NCI-H82 treated with DMSO at 0.1 percent for 48 hours (cell line): ENCODE measurements around the gene MCAM.

Experiments
- DNase-seq: peaks from one replicate; lab custom pipeline; 2025; ENCODE audit not compliant: unreplicated experiment; lab: John Stamatoyannopoulos, UW

The MCAM gene

DNA sequence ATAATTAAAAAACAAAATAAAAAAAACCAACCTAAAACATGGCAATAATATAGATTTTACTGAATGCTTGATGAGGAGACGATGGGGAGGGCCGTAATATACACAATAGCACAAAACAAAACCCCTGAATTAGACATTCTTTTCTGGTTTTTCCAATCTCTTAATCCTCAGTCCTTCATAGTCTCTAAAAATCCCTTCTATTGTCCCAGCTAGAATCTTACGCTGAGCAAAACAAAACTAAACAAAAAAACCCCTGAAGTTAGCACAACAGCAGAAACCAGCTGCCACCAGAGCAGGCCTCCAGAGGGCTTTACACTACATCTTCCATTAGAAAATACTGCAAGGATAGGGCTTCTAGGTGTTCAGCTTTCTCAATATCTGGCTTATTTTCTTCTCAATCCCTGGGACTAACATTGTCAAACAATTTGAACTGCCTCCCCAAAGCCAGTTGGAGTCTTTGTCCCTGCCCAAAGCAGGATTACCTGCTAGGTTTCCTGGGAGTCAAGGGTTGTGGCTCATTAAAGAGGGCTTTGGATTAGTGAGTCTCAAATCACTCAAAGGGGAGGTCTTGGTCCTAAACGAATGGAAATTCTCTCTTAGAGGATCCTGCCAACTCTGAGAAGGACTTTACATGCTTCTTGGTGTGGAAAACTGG is 15.3 kb upstream of the MCAM start:
- DNase-seq, result peak; percentile 38

DNA sequence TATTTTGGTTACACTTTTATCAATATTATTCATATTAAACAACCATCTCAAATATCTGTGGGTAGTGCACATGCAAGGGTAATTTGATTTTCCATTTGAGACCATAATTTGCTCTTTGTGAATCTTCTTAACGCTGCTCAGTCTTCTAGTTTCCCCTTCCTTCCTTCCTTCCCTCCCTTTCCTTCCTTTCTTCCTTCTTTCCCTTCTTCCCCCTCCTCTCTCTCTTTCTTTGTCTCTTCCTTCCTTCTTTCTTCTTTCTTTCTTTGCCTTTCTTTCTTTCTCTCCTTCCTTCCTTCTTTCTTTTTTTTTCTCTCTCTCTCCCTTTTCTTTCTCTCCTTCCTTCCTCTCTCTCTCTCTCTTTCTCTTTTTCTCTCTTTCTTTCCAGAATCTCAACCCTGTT is 13.3 kb upstream of the MCAM start:
- DNase-seq, result no peak

DNA sequence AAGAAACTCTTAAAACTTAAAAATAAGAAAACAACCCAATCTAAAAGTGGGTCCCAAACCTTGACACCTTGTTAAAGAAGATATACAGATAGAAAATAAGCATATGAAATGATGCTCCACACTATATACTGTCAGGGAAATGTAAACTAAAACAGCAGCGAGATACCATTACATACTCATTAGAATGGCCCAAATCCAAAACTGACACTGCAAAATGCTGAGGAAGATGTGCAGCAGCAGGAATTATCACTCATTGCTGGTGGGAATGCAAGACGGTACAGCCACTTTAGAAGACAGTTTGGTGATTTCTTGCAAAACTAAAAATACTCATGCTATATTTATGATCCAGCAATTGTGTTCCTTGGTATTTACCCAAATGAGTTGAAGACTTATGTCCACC is 12.4 kb upstream of the MCAM start:
- DNase-seq, result no peak

DNA sequence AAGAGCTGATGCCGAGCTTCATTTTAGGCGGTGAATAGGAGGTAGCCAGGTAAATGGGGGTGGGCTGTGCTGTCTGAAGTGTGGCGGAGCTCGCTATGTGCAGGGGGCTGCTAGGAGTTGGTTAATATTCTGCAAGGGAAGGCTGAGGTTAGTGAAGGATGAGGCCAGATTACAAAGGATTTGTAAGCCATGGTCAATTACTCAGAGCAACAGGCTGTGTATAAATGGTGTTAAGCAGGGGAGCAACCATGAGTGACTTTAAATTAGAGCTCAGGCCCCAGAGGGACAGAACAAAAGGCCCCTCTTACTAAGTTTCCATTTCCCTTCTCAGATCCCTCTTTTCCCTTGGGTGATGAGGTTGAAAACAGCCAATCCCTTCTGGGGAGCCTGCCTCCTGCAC is 7.3 kb upstream of the MCAM start:
- peak; percentile 58 for DNase-seq

DNA sequence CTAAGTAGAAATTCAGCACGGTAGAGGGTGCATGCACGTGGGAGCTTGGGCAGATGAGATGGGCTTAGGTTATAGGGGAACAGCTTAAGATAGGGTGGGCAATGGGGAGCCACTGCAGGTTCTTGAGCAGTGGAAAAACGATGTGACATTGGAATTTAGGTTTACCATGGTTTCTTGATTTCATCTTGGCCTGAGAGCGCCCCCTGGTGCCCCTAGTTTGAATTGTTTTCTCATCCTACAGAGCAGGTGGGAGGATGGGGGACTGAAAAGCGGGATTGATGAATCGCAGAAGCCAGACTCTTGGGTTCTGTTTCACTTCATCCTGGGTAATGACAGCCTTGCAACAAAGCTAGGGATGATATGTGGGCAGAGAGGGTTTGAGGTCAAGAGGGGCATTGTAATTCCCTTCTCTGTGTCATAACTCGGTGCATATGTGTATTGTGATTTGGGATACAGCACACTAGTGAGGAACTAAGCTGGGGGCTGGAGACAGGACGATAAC is 6.7 kb upstream of the MCAM start:
- peak; percentile 35 for DNase-seq

DNA sequence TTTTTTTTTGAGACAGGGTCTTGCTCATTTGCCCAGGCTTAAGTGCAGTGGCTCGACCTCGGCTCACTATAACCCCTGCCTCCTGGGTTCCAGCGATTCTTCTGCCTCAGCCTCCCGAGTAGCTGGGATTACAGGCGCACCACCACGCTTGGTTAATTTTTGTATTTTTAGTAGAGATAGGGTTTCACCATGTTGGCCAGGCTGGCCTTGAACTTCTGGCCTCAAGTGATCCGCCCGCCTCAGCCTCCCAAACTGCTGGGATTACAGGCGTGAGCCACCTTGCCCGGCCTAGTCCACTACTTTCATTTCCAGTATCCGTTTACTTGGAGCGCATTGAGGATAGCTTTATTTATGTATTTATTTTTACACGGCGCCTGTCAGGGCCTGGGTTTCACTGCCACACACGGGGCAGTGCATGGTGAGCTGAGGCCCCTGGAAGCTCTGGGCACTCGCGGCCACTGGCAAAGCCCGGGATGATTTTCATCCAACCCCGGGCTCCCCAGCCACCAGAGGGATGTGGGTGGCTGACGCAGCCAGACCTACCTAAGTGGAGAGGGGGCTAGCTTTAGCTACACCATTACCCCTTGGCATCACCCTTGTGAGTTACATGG is 6.1 kb upstream of the MCAM start:
- no peak for DNase-seq

DNA sequence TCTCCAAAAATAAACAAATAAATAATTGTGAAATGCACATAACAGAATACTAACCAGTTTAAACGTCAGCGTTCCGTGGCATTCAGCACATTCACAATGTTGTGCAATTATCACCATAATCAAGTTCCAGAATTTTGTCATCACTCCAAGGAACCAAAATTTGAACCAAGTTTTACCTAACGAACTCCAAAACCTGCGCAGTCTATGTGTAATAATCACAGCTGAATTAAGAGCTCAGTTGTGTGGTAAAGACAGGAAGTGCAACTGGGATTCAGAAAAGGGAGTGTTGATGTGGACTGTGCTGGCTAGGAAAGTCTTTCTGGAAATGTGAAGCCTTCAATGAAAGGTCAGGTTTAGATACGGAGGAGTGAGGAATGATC is 5.4 kb upstream of the MCAM start:
- no peak for DNase-seq

DNA sequence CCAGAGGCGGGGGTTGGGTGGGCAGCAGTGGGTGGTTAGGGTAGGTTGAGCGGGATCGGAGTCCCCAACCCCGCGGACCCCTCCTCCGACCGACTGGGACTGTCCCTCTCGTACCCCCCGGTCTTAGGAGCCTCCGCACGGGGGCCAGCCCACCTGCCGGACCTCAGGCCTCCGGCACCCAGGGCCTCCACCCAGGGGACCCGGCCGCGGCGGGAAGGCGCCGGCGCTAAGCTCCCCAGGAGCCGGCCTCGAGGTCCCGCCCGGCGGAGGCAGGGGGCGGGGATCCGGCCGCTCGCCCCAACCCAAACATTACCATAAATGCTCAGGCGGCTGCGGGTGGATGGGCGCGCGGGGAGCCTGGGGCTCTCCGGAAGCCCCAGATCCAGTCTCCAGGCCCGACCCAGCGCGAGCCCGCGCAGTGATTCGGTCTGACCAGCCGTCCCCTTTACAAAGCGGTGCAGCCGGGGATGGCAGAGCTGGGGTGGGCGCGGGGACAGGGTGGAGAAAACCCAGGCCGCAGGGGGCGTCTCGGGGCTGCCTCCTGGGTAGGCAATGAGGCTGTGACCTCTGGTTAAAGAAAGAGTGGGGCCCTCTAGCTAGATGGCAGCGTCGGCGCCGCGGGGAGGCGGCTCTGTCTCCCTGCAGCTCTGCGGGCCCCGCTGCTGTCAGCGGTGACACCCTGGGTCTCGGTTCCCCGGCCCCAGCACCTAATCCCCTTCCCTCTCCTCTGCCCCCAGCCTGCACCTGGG is 4.0 kb upstream of the MCAM start:
- DNase-seq, result no peak

DNA sequence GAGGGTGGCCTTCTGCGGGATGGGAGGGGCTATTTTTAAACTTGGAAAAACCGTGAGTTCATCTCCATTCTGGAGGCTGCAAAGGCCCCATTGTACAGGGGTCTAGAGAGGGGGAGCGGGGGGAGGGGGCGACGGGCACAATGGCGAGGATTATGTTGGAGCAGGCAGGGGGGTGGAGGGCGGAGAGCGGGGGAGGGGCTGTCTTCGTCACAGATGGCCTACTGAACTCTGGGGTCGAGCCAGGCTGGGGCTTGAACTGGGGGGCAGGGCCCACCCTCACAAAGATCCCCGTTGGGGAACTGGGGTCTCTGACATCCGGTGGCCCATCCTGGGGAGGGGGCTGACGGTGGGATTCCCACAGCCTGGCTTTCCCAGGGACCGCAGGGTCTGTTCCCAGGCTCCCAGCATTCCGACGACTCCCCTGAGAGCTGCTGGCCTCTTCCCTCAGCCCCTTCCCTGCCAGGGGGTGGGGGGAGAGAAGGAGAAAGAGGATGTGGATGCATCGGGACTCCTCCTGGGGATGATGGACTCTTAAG is 3.4 kb upstream of the MCAM start:
- DNase-seq, result peak; percentile 53

DNA sequence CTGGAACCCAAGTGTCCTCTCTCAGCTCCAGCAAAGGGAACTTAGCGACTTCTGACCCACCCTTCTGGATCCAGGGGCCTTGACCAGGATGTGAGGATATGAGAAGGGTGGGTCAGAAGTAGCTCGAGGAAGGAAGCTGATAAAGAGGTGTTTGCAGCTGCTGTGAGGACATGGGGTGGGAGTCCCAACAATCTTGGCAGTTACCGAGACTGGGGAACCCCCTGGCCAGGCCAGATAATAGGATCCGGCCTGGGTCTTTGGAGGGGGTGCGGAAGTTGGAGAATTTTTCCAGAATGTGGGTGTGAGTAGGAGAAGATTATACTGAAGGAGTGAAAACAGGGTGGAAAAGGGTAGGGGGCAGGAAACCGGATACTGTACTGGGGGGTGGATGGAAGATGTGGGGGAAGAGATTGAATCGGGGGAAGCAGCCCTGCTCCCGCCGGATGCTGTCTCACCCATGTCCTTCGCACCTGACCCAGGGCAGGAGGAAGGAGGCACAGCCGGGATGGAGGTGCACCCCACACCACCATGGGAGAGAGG is 2.8 kb upstream of the MCAM start:
- no peak for DNase-seq

DNA sequence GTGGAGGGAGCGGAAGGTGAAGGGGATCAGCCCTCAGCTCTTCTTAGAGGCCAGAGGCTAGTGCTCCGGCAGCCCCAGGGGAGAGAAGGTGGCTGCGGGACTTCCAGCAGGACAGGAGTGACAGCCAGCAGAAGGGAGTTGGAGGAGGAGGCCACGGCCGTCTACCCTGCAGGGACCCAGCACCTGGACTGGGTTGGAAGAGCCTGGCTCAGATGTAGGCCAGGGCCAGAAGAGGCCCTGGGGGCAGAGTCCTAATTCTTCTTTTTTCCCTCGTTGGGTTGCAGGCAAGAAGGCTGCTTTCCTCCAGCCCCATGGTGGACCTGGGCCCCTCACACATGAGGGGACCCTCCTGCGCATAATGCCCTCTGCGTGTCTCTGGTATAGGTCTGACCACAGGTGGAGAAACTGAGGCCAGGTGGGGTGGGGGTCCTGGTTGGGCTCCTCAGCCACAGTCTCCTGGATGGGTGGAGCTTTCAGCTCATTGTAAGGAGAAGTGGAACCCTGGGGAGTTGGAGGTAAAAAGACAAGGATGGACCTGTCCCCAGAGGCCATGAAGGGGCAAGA is 2.3 kb upstream of the MCAM start:
- DNase-seq, result no peak

DNA sequence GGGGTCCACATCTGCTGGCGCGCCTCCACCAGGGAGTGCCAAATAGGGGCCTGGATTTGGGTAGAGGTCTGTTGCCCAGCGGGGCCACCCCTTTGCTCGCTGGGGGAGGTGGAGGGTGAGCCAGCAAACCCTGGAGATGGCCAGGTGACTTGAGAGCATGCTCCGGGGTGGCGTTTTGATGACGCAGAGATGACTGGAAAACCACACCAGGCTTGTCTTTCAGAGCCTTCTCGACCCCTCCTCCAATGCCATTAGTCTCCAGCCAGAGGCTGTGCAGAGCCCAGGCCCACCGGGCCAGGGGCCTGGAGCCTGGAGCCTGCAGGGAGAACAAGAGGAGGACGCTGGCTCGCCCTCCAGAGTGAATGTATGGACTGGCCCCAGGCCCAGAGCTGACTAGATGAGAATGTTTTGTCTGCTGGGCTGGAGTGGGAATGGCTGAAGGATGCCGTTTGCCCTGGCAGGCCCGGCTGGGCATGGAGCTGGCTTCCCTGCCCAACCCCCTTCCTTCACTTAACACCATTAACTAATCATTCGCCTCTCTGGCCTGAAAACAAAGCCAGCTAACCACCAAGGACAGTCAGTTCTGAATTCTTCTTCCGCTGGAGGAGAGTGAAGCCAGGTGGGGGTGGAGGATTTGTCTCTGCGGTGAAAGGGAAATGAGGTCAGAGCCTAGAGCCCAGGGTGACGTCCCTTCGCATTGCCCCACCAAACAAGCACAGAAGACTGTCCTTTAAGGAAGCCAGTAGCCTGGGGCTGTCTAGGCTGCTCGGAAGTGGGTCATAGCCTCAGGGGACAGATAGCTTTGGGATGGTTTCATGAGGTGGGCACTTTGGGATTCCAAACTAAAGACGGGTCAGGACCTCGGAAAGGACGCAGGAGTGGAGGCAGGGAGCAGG is 1.6 kb upstream of the MCAM start:
- DNase-seq, result no peak

DNA sequence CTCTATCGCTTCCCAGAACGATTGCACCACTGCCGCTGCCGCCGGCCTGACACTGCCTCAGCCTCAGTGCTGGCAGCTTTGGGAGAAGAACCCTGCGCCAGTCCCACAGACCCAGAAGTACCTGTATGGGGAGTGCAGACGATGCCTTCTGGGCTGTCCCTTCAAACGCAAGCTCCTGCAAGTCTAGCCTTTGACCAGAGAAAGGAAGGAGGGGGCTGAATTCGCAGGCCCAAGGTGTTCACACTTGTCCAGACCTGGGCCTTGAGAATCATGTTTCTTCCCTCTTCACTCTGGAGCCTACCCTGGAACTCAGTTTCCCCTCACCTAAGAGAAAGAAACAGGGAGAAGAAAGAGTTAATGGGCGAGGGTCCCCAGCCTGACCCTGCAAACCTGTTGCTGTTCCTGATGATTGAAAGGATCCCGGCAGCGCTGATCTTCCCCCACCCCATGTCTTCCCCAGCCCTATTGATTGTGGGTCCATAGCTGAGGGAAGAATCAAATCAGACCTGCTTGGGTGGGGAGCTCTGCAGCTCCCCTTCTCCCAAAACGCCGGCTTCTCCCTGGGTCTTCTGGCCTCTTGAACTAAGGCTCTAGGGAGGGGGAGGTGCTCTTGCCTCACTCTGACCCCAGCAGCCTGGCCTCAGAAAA is 786 bp upstream of the MCAM start:
- DNase-seq, result no peak

DNA sequence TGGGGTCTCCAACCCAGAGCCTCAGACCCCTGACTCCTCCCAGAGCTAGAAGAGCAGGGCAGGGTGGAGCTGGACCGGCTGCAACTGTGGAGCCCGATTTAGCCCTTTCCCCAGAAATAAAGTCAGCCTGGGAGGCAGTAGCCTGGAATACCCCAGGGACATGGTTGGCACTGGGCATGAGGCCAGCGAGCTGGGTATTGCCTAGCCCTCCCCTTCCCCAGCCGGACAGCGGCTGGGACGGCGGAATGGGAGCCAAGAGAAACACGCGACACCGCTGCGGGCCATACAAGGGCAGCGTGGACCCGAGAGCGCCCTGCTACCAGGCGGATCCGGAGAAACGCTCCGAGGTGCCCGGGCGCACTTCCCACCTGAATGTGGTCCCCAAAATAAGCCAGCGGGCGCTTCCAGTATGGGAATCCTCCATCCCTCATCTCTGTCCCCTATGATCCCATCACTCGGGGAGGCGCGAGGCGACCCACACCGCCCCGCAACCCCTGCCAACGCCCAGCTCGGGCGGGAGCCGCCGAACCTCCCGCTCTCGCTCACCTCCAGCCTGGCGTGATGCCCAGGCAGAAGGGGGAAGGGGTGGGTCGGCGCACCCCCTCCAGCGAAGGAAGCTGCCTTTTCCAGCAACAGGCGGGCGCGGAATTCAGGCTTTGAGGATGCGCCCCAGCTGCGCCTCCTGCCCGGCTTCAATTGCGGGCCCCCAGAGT is 758 bp downstream of the MCAM start:
- DNase-seq, result no peak

DNA sequence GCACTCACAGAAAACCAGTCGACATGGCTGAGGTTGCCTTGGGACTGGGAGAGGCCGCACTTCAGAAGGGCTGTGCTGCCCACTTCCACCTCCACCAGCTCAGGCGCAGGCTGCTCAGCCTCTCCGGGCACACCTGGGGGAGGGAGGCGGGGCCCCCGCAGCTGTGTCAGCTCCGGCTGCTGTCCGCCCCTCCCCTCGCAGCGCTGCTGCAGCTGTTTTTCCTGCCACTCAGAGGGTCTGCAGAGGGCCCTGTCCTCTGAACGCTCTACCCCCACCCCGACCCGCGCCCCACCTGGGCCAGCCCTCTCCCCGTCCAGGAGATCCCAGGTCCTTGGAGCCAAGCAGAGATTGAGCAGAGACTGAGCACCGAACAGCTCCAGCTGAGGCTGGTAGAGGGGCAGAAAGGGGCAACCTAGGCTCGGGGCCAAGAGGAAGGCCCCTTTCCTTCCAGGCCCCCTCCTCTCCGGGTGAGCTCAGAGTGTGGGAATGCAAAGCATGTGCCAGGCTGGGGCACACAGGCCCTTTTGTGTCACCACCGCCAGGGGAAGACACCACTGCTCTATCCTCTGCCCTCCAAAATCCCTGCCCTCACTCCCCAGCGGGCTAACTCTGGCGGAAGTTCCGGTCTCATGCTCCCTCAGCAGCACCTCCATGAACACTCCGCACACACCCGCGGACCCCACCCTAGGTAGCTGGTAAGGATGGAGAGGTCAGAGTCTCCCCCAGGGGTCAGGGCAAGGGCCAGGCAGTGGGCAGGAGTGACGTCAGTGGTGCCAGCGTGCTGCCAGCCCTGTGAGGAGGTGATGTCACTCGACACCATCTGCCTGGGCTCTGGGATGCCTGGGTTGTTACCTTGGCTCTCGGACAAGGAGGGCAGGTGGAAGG is 1.6 kb downstream of the MCAM start:
- DNase-seq, result no peak

DNA sequence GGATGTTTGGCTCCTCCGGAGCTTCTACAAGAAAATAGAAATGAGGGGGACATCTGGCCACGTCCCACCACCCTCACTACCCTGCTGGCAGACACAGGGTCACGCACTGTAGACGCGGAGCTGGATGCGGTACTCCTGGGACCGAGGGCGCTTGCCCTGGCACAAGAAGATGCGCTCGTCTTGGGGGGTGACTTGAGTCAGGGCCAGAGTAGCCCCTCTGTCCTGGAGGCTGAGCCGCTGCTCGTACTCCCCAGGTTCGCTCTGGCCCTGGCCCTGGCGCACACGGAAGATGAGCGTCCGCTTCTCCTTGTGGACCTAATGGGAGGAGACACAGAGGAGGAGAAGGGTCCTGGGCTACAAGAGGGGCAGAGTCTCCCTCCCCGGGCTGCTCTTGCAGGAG is 2.2 kb downstream of the MCAM start:
- no peak for DNase-seq

DNA sequence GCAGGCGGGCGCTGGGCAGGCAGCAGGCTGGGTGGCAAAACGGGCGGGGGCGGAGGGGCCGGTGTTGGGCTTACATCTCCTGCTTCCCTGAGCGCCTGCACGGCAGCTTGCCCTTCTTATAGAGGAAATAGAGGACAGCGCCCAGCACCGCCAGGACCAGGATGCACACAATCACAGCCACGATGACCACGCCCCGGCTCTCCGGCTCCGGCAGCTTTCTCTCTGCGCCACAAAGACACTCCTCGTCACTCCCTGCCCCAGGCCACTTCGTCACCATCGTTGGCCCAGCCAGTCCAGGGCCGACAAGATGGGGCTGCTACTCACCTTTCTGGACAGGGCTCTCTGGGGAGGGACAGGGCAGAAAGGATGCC is 6.3 kb downstream of the MCAM start:
- DNase-seq, result no peak

DNA sequence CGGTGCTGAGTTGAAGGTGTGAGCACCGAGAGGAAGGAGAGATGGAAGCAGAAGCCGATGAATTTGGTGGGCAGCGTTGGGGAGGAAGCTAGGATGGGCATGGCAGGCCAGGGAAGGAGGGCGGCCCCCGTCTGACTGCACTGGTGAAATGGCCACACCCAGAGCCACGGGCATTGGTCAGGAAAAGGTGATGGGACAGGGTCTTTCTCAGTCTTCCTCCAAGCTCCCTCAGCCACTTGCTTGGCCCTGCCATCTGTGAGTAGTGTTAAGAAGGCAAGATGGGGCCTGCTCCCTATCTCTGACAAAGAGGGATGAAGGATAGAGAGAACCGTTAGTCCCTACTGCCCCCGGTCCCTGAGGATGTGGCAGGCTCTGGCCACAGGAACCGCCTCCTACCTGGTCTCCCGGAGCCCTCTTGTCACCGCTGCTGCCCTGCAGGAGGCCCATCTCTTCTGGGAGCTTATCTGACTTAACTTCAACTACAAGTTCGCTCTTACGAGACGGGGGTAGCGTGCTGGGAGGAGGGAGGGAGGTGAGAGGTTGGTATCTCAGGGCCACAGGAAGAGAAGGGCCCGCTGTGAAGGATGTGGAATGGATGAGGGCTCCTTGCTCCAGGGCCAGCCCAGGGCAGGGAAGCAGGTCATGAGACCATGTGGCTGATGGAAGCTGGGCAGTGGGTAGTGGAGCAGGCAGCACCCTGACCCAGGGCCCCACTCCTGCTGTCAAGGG is 6.8 kb downstream of the MCAM start:
- no peak for DNase-seq
